OCI-LY1 (cell line): ENCODE data around the gene KPNB1.

ENCODE experiments used
- H2AFZ ChIP-seq: fragments of 200-600 bp; sonication (generic), shearing (Covaris generic); 2 replicates; pipeline ENCODE4 v1.6.0; 2014; ENCODE audit warnings: antibody characterized with exemption, mild to moderate bottlenecking, low read length
- H3F3A ChIP-seq: fragments of 200-600 bp; sonication (generic), shearing (Covaris generic); 2 replicates; pipeline ENCODE4 v1.6.0; 2014; ENCODE audit warnings: mild to moderate bottlenecking, antibody characterized with exemption, low read length, moderate library complexity; ENCODE audit not compliant: insufficient read depth
- H3K27ac ChIP-seq: fragments of 200-600 bp; sonication (generic); 2 replicates; pipeline ENCODE4 v1.5.1; 2014; ENCODE audit warnings: low read length, mixed run types, mild to moderate bottlenecking, low read depth; ENCODE audit not compliant: poor library complexity, severe bottlenecking
- H3K27me3 ChIP-seq: fragments of 200-600 bp; sonication (generic); 2 replicates; pipeline ENCODE4 v1.6.0; 2014; ENCODE audit warnings: antibody characterized with exemption, mild to moderate bottlenecking, low read length, moderate library complexity; ENCODE audit not compliant: insufficient read depth
- H3K36me3 ChIP-seq: fragments of 200-600 bp; sonication (generic); 2 replicates; pipeline ENCODE4 v1.6.1; 2014; ENCODE audit warnings: mild to moderate bottlenecking, antibody characterized with exemption, low read length, moderate library complexity, mixed read lengths; ENCODE audit not compliant: insufficient read depth
- H3K4me1 ChIP-seq: fragments of 200-600 bp; sonication (generic); 2 replicates; pipeline ENCODE4 v1.5.1; 2014; ENCODE audit warnings: mild to moderate bottlenecking, low read length, moderate library complexity; ENCODE audit not compliant: insufficient read depth, severe bottlenecking
- H3K4me2 ChIP-seq: fragments of 200-600 bp; sonication (generic), shearing (Covaris generic); 2 replicates; pipeline ENCODE4 v1.6.1; 2014; ENCODE audit warnings: low read length
- H3K4me3 ChIP-seq: fragments of 200-600 bp; sonication (generic); 2 replicates; pipeline ENCODE4 v1.5.1; 2014; ENCODE audit warnings: low read length, low read depth, mild to moderate bottlenecking, mixed read lengths; ENCODE audit not compliant: poor library complexity, severe bottlenecking
- H3K79me2 ChIP-seq: fragments of 200-600 bp; shearing (Covaris generic); 2 replicates; pipeline ENCODE4 v1.6.1; 2016; ENCODE audit warnings: mixed run types, low read length, mixed read lengths; ENCODE audit not compliant: insufficient read depth
- H3K9ac ChIP-seq: fragments of 200-600 bp; sonication (generic), shearing (Covaris generic); 2 replicates; pipeline ENCODE4 v1.6.1; 2014; ENCODE audit warnings: mild to moderate bottlenecking, low read length, mixed read lengths
- H3K9me2 ChIP-seq: fragments of 200-600 bp; sonication (generic), shearing (Covaris generic); 2 replicates; pipeline ENCODE4 v1.6.1; 2014; ENCODE audit warnings: low read depth, mild to moderate bottlenecking, low read length, mixed read lengths
- H3K9me3 ChIP-seq: fragments of 200-600 bp; shearing (Covaris generic); 2 replicates; pipeline ENCODE4 v1.6.1; 2014; ENCODE audit warnings: low read length, mixed read lengths
- H4K20me1 ChIP-seq: fragments of 200-600 bp; sonication (generic), shearing (Covaris generic); 2 replicates; pipeline ENCODE4 v1.6.0; 2016; ENCODE audit warnings: mild to moderate bottlenecking, low read length; ENCODE audit not compliant: insufficient read depth
- EZH2 ChIP-seq: fragments of 200-600 bp; sonication (generic), shearing (Covaris generic); IDR thresholded peaks from 2 replicates; pipeline ENCODE4 v1.8.0; 2017; ENCODE audit warnings: borderline replicate concordance, mixed run types, mild to moderate bottlenecking, antibody characterized with exemption, low read length, moderate library complexity, mixed read lengths
- TF ChIP-seq, protein P1 (sequence below): fragments of 200-600 bp; sonication (generic), shearing (Covaris generic); IDR thresholded peaks from 2 replicates; pipeline ENCODE4 v1.5.1; 2017; ENCODE audit warnings: mild to moderate bottlenecking, antibody characterized with exemption, low read length, moderate library complexity, mixed read lengths

The KPNB1 gene

DNA sequence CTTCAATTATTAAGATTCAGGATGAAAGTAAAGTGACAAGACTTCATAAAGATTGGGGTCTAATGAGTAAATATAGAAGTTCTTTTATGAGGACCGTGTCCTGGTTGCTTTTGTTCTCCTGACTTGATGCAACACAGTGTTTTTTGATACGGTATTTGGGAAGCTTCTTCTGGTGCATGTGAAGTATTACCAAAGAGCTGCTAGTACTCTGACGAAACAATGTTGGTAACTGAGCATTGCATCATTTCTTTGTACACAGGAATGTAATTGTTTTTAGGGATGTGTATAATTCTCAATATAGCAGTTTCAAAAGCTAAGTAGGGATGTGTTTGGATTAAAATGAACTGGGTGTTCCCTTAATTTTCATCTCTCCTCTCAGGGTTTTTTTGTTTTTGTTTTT lies 15.9 kb downstream of the KPNB1 start:
- no peaks in the 10 kb centered on the region for H4K20me1 ChIP-seq
- H3K9ac ChIP-seq = no peak overlapping the region
- H3K79me2 ChIP-seq = no peaks in the 10 kb centered on the region; the same call in 1 of the 2 replicates
- no peak overlapping the region for H3K27ac ChIP-seq
- H3K4me2 ChIP-seq = no peak overlapping the region
- H3K36me3 ChIP-seq = peaks cover 96% of the 10 kb centered on the region
- no peaks in the 10 kb centered on the region for H3K9me3 ChIP-seq
- no peak for TF ChIP-seq EZH2
- TF ChIP-seq, protein P1, sequence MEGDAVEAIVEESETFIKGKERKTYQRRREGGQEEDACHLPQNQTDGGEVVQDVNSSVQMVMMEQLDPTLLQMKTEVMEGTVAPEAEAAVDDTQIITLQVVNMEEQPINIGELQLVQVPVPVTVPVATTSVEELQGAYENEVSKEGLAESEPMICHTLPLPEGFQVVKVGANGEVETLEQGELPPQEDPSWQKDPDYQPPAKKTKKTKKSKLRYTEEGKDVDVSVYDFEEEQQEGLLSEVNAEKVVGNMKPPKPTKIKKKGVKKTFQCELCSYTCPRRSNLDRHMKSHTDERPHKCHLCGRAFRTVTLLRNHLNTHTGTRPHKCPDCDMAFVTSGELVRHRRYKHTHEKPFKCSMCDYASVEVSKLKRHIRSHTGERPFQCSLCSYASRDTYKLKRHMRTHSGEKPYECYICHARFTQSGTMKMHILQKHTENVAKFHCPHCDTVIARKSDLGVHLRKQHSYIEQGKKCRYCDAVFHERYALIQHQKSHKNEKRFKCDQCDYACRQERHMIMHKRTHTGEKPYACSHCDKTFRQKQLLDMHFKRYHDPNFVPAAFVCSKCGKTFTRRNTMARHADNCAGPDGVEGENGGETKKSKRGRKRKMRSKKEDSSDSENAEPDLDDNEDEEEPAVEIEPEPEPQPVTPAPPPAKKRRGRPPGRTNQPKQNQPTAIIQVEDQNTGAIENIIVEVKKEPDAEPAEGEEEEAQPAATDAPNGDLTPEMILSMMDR = no peak
- no peak overlapping the region for H3K4me3 ChIP-seq
- H3K27me3 ChIP-seq = no peaks in the 10 kb centered on the region
- H3F3A ChIP-seq = no peaks in the 10 kb centered on the region
- peaks cover 25% of the 10 kb centered on the region for H3K4me1 ChIP-seq
- no peak overlapping the region for H2AFZ ChIP-seq
- no peaks in the 10 kb centered on the region for H3K9me2 ChIP-seq

DNA sequence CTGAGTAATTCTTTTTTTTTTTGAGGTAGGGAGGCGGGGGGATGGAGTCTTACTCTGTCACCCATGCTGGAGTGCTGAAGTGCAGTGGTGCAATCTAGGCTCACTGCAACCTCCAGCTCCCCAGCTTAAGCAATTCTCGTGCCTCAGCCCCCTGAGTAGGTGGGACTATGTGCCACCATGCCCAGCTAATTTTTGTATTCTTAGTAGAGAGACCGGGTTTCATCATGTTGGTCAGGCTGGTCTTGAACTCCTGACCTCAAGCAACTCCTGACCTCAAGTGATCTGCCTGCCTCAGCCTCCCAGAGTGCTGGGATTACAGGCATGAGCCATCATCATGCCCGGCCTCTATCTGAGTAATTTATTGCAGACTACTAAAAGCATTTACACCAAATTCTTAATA lies 19.4 kb downstream of the KPNB1 start:
- H4K20me1 ChIP-seq = no peaks in the 10 kb centered on the region
- H3K79me2 ChIP-seq = no peaks in the 10 kb centered on the region
- H3K9ac ChIP-seq = no peak overlapping the region
- H3K4me2 ChIP-seq = no peak overlapping the region
- H2AFZ ChIP-seq = no peak overlapping the region
- H3K27ac ChIP-seq = no peak overlapping the region
- H3K9me3 ChIP-seq = no peaks in the 10 kb centered on the region
- TF ChIP-seq, protein P1 = no peak
- no peak for TF ChIP-seq EZH2
- H3F3A ChIP-seq = no peaks in the 10 kb centered on the region
- no peaks in the 10 kb centered on the region for H3K9me2 ChIP-seq
- peaks cover 95% of the 10 kb centered on the region for H3K36me3 ChIP-seq
- peaks cover 2% of the 10 kb centered on the region for H3K4me1 ChIP-seq
- no peak overlapping the region for H3K4me3 ChIP-seq
- no peaks in the 10 kb centered on the region for H3K27me3 ChIP-seq

DNA sequence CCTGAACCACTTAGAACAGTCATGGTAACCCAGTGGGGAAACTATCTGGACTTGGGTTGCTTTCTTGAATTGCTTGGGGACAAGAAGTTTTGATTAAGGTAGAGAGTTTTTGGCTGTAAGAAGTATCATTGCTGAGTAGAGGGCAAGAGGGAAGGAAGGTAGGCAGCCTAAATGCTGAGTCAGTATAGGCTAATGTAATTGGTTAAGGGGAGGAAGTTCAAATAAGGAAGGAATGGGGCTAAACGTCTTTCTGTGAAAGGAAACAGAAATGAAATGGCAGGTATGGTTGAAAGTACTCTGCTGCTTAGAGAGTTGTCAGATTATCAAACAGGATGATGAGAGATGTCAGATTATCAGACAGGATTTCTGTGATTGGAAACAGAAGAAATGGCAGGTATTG lies 20.3 kb downstream of the KPNB1 start:
- Histone ChIP-seq H3K79me2 (no peaks in the 10 kb centered on the region), H3K4me1 (no peaks in the 10 kb centered on the region), H3K4me3 (no peak overlapping the region), H4K20me1 (no peaks in the 10 kb centered on the region), H3K9me2 (no peaks in the 10 kb centered on the region), H3K36me3 (peaks cover 95% of the 10 kb centered on the region), H3K27ac (no peak overlapping the region), H3K9me3 (no peaks in the 10 kb centered on the region), H3F3A (no peaks in the 10 kb centered on the region), H3K9ac (no peak overlapping the region), H3K4me2 (no peak overlapping the region), H2AFZ (no peak overlapping the region), H3K27me3 (no peaks in the 10 kb centered on the region)
- TF ChIP-seq, protein P1 = no peak
- no peak for TF ChIP-seq EZH2
